Measurements from ENCODE around the gene MSRB2. TPM values are rescaled to one million over a fixed set of nuclear protein-coding genes. Genes with fewer than 3 reads are reported as not detected.

MSRB2 gene
- 11.9 and 15.1 TPM in 2 replicates for total RNA-seq

GRCh38 chr10:23095404-23095965 is at the start of gene MSRB2:
MSRB2 (plus strand) TSS chr10:23095579; CDS start chr10:23095609, 30 bp downstream.
- peak within 1 kb of the TSS; percentile 79 for H3K4me3 ChIP-seq (ENCODE audit: low read depth, low read length)
- TF ChIP-seq CTCF (IDR thresholded peaks at IDR 0.05; ENCODE audit: insufficient read depth, low read depth, low read length) = no peak
- DNase-seq (ENCODE audit: low read depth) = peak; percentile 96

GRCh38 chr10:23046027-23046426 is 49.4 kb upstream of the MSRB2 start:
- no peak for DNase-seq (ENCODE audit: low read depth)
- H3K4me3 ChIP-seq (ENCODE audit: low read depth, low read length) = no peak overlapping the region
- no peak for TF ChIP-seq CTCF (IDR thresholded peaks at IDR 0.05; ENCODE audit: insufficient read depth, low read depth, low read length)

- DNase-seq (ENCODE audit: low read depth) = peak; percentile 17
- no peak for TF ChIP-seq CTCF (IDR thresholded peaks at IDR 0.05; ENCODE audit: insufficient read depth, low read depth, low read length)
- H3K4me3 ChIP-seq (ENCODE audit: low read depth, low read length) = no peak overlapping the region
Observed at GRCh38 chr10:23047201-23048050, 48.0 kb upstream of the MSRB2 start.

- TF ChIP-seq CTCF (IDR thresholded peaks at IDR 0.05; ENCODE audit: insufficient read depth, low read depth, low read length) = no peak
- H3K4me3 ChIP-seq (ENCODE audit: low read depth, low read length) = no peak overlapping the region
- no peak for DNase-seq (ENCODE audit: low read depth)
Observed at GRCh38 chr10:23048191-23048590, 47.2 kb upstream of the MSRB2 start.

- TF ChIP-seq CTCF (IDR thresholded peaks at IDR 0.05; ENCODE audit: insufficient read depth, low read depth, low read length) = no peak
- no peak for DNase-seq (ENCODE audit: low read depth)
- H3K4me3 ChIP-seq (ENCODE audit: low read depth, low read length) = no peak overlapping the region
Observed at GRCh38 chr10:23051278-23051677, 44.1 kb upstream of the MSRB2 start.

GRCh38 chr10:23051855-23052331 is 43.5 kb upstream of the MSRB2 start:
- DNase-seq (ENCODE audit: low read depth) = no peak
- no peak overlapping the region for H3K4me3 ChIP-seq (ENCODE audit: low read depth, low read length)
- no peak for TF ChIP-seq CTCF (IDR thresholded peaks at IDR 0.05; ENCODE audit: insufficient read depth, low read depth, low read length)

Data from fibroblast of villous mesenchyme (primary cell).